OCI-LY1 (cell line): ENCODE results near the gene PHYHD1.

Experiments used
- EZH2 ChIP-seq: fragments of 200-600 bp; sonication (generic), shearing (Covaris generic); IDR thresholded peaks from 2 replicates; pipeline ENCODE4 v1.8.0; 2017; ENCODE audit warnings: borderline replicate concordance, mixed run types, mild to moderate bottlenecking, antibody characterized with exemption, low read length, moderate library complexity, mixed read lengths
- TF ChIP-seq, protein P1 (sequence below): fragments of 200-600 bp; sonication (generic), shearing (Covaris generic); IDR thresholded peaks from 2 replicates; pipeline ENCODE4 v1.5.1; 2017; ENCODE audit warnings: mild to moderate bottlenecking, antibody characterized with exemption, low read length, moderate library complexity, mixed read lengths

DNA sequence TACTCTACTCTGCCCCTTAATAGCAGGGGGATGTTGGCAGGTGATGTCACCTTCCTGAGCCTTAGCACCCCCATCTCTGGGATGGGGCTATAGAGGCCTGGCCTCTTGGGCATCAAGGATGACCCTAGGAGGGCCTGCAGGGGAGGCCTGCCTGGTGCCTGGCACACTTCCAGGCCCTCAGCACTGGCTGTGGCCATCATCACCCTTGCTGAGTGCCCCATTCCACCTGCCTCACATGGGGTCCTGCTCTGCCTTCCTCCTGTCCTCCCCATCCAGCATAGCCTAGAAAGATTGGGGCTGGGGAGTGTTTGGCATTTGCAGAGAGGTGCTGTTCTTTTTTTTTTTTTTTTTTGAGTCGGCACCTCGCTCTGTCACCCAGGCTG lies 17.7 kb upstream of the PHYHD1 start:
- TF ChIP-seq, protein P1, sequence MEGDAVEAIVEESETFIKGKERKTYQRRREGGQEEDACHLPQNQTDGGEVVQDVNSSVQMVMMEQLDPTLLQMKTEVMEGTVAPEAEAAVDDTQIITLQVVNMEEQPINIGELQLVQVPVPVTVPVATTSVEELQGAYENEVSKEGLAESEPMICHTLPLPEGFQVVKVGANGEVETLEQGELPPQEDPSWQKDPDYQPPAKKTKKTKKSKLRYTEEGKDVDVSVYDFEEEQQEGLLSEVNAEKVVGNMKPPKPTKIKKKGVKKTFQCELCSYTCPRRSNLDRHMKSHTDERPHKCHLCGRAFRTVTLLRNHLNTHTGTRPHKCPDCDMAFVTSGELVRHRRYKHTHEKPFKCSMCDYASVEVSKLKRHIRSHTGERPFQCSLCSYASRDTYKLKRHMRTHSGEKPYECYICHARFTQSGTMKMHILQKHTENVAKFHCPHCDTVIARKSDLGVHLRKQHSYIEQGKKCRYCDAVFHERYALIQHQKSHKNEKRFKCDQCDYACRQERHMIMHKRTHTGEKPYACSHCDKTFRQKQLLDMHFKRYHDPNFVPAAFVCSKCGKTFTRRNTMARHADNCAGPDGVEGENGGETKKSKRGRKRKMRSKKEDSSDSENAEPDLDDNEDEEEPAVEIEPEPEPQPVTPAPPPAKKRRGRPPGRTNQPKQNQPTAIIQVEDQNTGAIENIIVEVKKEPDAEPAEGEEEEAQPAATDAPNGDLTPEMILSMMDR: no peak
- no peak for TF ChIP-seq EZH2
